HG02571 (cell line): ENCODE measurements around the gene PAK3.

Experiments
- ATAC-seq: cut with Tn5 transposase; IDR thresholded peaks from one replicate; pipeline ENCODE4 v1.9.1; 2021; ENCODE audit warnings: mild to moderate bottlenecking, moderate library complexity; ENCODE audit not compliant: unreplicated experiment

PAK3 gene

DNA sequence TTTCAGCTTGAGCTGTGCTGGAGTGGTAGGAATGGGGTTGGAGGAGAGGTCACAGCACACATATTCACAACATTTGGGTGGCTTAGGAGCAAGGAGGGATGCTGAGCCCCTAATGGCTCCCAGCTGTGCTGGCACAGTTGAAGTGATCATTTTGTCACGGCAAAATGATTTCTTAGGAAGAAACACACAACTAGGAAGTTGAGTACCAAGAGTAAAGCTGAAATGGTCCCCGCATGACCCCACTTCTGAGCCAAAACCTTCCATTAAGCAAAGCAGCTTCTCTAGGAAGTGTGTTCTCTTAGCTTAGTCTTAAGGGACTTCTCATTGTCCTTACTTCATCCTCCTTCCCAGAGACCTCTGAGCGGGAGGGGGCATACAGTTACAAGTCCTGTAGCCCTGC lies 161.7 kb downstream of the PAK3 start:
- ATAC-seq = no peak

DNA sequence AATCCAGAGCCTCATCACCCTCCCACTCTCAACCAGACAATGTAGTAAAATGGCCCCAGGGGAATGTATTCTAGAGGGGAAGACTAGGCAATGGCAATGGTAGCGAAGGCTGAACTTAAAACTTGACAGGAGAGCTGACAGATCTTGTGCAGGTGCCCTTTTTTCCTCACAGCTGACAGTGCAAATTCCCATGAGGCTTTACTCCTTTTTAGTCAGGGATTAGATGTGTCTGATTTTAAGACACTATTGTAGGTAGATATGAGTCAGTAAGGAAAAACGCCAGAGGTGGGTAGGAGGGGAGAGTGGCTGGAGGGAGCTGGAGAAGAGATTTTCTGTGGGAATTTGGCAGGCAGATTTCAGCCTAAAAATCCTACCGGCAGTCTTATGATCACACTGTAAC lies 163.6 kb downstream of the PAK3 start:
- ATAC-seq = no peak

DNA sequence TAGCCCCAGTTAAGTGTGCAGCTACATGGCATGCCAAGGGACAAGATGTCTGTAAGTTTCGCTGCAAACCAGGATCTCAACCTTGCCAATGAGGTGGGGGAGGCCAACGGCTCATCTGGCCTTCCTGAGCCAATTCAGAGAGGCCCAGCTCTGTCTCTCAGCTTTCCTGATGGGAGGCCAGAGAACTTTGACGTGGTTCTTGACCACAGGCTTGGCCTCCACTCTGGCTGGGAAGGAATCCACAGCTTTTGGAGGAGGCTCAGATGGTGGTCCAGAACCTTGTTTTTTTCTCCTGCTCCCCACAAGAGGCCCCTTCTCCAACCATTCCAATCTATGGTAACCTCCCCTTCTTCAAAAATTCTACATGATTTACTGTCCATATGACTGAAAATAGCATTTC lies 164.5 kb downstream of the PAK3 start:
- ATAC-seq = no peak

DNA sequence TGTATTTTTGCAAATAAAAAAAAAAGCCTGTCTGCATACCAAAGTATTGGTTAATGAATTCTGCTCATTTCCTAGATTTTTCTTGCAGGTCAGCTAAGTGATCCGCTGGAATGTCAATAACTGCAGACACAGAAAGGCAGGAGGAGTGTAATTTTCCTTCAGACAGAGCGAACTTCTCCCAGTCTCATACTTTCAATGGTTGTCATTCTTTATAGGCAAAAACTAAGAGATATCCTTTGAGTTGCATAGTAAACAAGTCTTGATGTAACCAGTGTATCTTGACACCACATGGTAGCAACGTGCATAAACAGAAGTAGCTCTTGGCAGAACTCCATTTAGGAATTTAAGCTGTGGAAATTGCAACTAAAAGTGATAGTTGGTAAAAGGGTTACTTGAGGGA lies 166.1 kb downstream of the PAK3 start:
- no peak for ATAC-seq

DNA sequence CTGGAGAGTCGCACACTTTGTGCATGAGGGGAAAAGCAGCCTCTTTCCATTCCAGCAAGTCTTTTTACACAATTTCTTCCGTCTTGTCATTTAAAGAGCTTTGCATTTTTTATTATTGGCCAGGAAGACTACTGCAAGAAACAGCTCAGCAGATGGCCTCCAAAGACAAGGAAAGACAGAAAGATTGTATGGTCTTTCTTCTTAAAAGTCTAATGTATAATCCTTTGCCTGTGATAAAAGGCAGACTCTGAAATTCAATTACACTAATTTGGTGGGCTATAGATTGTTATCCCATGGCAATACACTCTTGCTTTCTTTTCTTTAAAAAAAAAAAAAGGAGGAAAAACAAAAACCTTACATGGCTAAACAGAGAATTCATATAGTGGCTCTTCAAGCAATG lies 168.4 kb downstream of the PAK3 start:
- no peak for ATAC-seq

DNA sequence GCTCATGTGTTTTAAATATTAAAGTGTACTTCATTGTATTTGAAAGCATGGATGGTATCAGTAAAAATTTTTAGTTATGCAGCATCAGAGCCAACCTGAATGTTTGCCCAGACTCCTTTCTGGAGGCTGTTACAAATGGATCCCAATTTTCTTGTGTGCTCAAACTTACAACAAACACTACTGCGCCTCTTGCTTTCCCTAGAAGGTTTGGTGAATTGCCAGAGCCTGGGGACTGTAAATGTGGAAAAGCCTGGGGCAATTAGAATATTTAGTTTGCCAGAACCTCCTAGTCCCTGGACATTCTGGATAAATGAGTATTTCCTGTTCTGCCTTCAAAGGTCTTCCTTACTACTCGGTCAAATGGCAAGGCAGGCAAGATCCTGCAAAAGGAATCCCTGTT lies 169.5 kb downstream of the PAK3 start:
- no peak for ATAC-seq

DNA sequence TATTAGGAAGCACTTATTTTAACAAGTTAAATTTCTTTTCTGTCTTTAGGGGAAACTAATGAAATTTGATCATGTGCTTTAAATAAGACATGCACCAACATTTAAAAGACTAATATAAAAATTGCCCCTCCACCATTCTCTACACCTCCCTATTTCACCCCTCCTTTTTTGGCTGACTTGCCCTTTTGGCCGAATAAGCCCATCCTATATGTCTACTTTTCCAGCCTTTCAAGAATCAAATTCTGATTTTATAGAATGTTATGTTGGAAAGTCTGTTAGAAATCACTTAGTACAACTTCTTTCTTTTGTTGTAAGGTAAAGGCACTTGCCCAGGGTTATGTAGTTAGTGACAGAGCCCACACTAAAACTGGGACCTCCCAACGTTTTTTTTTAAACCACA lies 172.5 kb downstream of the PAK3 start:
- no peak for ATAC-seq

DNA sequence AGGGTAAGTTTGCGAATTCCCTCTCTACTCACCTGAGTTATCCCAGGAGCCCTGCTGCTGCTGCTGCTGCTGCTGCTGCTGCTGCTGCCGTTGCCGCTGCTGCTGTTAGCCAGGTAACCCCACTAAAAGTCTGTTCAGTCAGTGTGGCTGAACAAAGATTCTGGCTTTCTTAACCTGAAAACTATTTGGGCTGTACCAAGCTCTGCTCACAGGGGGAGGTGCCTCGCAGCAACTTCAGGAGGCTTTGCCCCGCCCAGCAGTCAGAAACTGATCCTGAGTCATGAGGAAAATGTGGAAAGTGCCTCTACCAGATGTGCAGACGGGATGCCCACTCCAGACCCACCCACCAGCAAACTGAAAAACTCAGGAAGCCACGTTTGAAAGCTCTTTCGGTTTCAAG lies 174.3 kb downstream of the PAK3 start, which contains the start of gene CAPN6:
CAPN6 (minus strand) TSS at position 145 of the 400 bp plus-strand sequence. CDS start 6,547 bp downstream, outside the sequence.
- no peak for ATAC-seq
